ENCODE measurements around the gene COL8A2.

Gene COL8A2

GRCh38 chr1:36093929-36094328 is 31.1 kb downstream of the COL8A2 start:
- H3K4me3 ChIP-seq (ENCODE audit: low read length): no peak overlapping the region
- no peak for DNase-seq (ENCODE audit: low read depth)
- TF ChIP-seq CTCF (conservative IDR thresholded peaks at IDR 0.05; ENCODE audit: low read length): no peak

- H3K4me3 ChIP-seq (ENCODE audit: low read length): no peak overlapping the region
- DNase-seq (ENCODE audit: low read depth): no peak
- no peak for TF ChIP-seq CTCF (conservative IDR thresholded peaks at IDR 0.05; ENCODE audit: low read length)
These were observed 31.8 kb downstream of the COL8A2 start for GRCh38 chr1:36093226-36093625.

GRCh38 chr1:36092798-36093185 is 32.2 kb downstream of the COL8A2 start:
- no peak overlapping the region for H3K4me3 ChIP-seq (ENCODE audit: low read length)
- no peak for TF ChIP-seq CTCF (conservative IDR thresholded peaks at IDR 0.05; ENCODE audit: low read length)
- no peak for DNase-seq (ENCODE audit: low read depth)

GRCh38 chr1:36092166-36092797 is 32.7 kb downstream of the COL8A2 start:
- TF ChIP-seq CTCF (conservative IDR thresholded peaks at IDR 0.05; ENCODE audit: low read length): no peak
- H3K4me3 ChIP-seq (ENCODE audit: low read length): no peak overlapping the region
- DNase-seq (ENCODE audit: low read depth): no peak

- no peak for TF ChIP-seq CTCF (conservative IDR thresholded peaks at IDR 0.05; ENCODE audit: low read length)
- DNase-seq (ENCODE audit: low read depth): no peak
- no peak overlapping the region for H3K4me3 ChIP-seq (ENCODE audit: low read length)
These were observed 33.3 kb downstream of the COL8A2 start for GRCh38 chr1:36091698-36092097.

- no peak for DNase-seq (ENCODE audit: low read depth)
- H3K4me3 ChIP-seq (ENCODE audit: low read length): no peak overlapping the region
- TF ChIP-seq CTCF (conservative IDR thresholded peaks at IDR 0.05; ENCODE audit: low read length): no peak
These were observed 33.9 kb downstream of the COL8A2 start for GRCh38 chr1:36091141-36091540.

GRCh38 chr1:36089393-36090121 is 35.5 kb downstream of the COL8A2 start:
- no peak for TF ChIP-seq CTCF (conservative IDR thresholded peaks at IDR 0.05; ENCODE audit: low read length)
- H3K4me3 ChIP-seq (ENCODE audit: low read length): peak overlapping the region; percentile 73
- DNase-seq (ENCODE audit: low read depth): peak; percentile 58

Measured in AG10803 (cell line).